Panc1 (cell line): ENCODE measurements around the gene VWA2. TPM values are rescaled to one million over a fixed set of nuclear protein-coding genes. Genes with fewer than 3 reads are reported as not detected.

Experiments
- ATAC-seq: fragments of 200-7000 bp; cut with Tn5 transposase; 2 replicates; pipeline ENCODE4 v1.9.1; 2020; ENCODE audit warnings: mild to moderate bottlenecking, moderate library complexity
- BruUV-seq: library from RNA; stranded (reverse); fragments of 400-500 nt; replicated peaks from 2 replicates; lab custom pipeline; 2021; lab: Mats Ljungman, UMichigan
- CTCF ChIA-PET: fragments of 300-600 bp; sonication (Branson Sonifier 250); formaldehyde crosslinking; loops from one replicate; lab custom pipeline; 2022; ENCODE audit warnings: antibody characterized with exemption; lab: Charles Lee
- POLR2A ChIA-PET: fragments of 300-600 bp; sonication (Branson Sonifier 250); formaldehyde crosslinking; loops from one replicate; lab custom pipeline; 2022; ENCODE audit warnings: antibody characterized with exemption; lab: Charles Lee
- DNase-seq: peaks from one replicate; pipeline ENCODE4 v3.0.0-alpha.2; 2010; ENCODE audit warnings: low read depth, low spot score
- H3K27ac ChIP-seq: 2 replicates; pipeline ENCODE4 v1.5.1; 2011; ENCODE audit warnings: mild to moderate bottlenecking, low read length, inconsistent platforms
- H3K27me3 ChIP-seq: fragments of 200-500 bp; sonication (Bioruptor generic); 2 replicates; pipeline ENCODE4 v1.6.0; 2014; ENCODE audit warnings: low read length, inconsistent platforms; ENCODE audit not compliant: control insufficient read depth, insufficient read depth
- H3K36me3 ChIP-seq: fragments of 200-500 bp; sonication (Bioruptor generic); 2 replicates; pipeline ENCODE4 v1.5.1; 2014; ENCODE audit warnings: inconsistent platforms, mild to moderate bottlenecking, low read length, moderate library complexity; ENCODE audit not compliant: control insufficient read depth, insufficient read depth
- H3K4me1 ChIP-seq: 2 replicates; pipeline ENCODE4 v1.5.1; 2011; ENCODE audit warnings: inconsistent platforms, mild to moderate bottlenecking, low read length, moderate library complexity; ENCODE audit not compliant: control insufficient read depth, insufficient read depth
- H3K4me3 ChIP-seq, 2 experiments: 2 replicates each; pipeline ENCODE4 v1.5.1; 2011 to 2012; ENCODE audit warnings: low read depth in 2 of 2, low read length in 2 of 2, mild to moderate bottlenecking in 2 of 2, inconsistent platforms in 1 of 2, moderate library complexity in 1 of 2
- H3K9me3 ChIP-seq: fragments of 200-500 bp; sonication (Bioruptor generic); 2 replicates; pipeline ENCODE4 v1.5.1; 2014; ENCODE audit warnings: low read depth, mild to moderate bottlenecking, inconsistent platforms, low read length, moderate library complexity; ENCODE audit not compliant: control insufficient read depth, insufficient read depth
- CTCF ChIP-seq: fragments of 450-650 bp; IDR thresholded peaks from 2 replicates; pipeline ENCODE4 v1.5.1; 2017; ENCODE audit warnings: mild to moderate bottlenecking
- POLR2AphosphoS5 ChIP-seq: IDR thresholded peaks from 2 replicates; pipeline ENCODE4 v1.6.1; 2012; ENCODE audit warnings: mild to moderate bottlenecking, low read depth, low read length, moderate library complexity
- REST ChIP-seq, 2 experiments: IDR thresholded peaks; 2 replicates each; pipeline ENCODE4 v1.6.1; 2011 to 2012; ENCODE audit warnings: low read depth in 2 of 2, control low read depth in 1 of 2, low read length in 1 of 2, mild to moderate bottlenecking in 1 of 2, moderate library complexity in 1 of 2; ENCODE audit not compliant: insufficient read depth in 1 of 2
- SIN3A ChIP-seq: IDR thresholded peaks from 2 replicates; pipeline ENCODE4 v1.6.1; 2012; ENCODE audit warnings: low read depth, mild to moderate bottlenecking, low read length, moderate library complexity, borderline replicate concordance; ENCODE audit not compliant: insufficient read depth
- TCF7L2 ChIP-seq: IDR thresholded peaks from 2 replicates; pipeline ENCODE4 v1.6.1; 2011; ENCODE audit warnings: mild to moderate bottlenecking, low read depth, low read length, inconsistent platforms
- in situ Hi-C: cut with HindIII; loops from 2 replicates; pipeline ENCODE4 v1.10.0; 2016; ENCODE audit warnings: low sequenced_read_pairs, low pct_unique_long_range_greater_than_20kb
- intact Hi-C: fragments of 100-400 bp; cut with micrococcal nuclease; formaldehyde crosslinking; loops from one replicate; pipeline ENCODE4 v1.10.0; 2022; ENCODE audit not compliant: unreplicated experiment
- total RNA-seq: library from RNA; stranded (reverse); gene quantifications from one replicate; pipeline ENCODE4 v1.2.1, GENCODE V29; 2021; ENCODE audit not compliant: unreplicated experiment

Gene VWA2
- total RNA-seq, 1 experiment from 2014 or later, result 0.77 TPM

GRCh38 chr10:114232561-114233176 lies 6.4 kb upstream of the VWA2 start:
- CTCF ChIA-PET, result no interaction called here
- no peak for DNase-seq
- POLR2A ChIA-PET, result no interaction called here
- no peak for ATAC-seq
- no peak overlapping the region for H3K4me3 ChIP-seq
- H3K27me3 ChIP-seq, result peaks cover 13% of the 10 kb centered on the region; the same call in 1 of the 2 replicates
- intact Hi-C loops, result no loop called here
- H3K27ac ChIP-seq, result no peak overlapping the region
- no TSS peak for BruUV-seq
- in situ Hi-C loops, result no loop called here
- no peak for TF ChIP-seq REST (IDR thresholded peaks at IDR 0.05; ENCODE audit: insufficient read depth in 1 of 2, low read depth in 2 of 2, low read length in 1 of 2)
- TF ChIP-seq SIN3A, result no peak
- no peak for TF ChIP-seq CTCF
- no peak for TF ChIP-seq POLR2AphosphoS5
- no peak for TF ChIP-seq TCF7L2
- H3K9me3 ChIP-seq, result no peaks in the 10 kb centered on the region
- H3K4me1 ChIP-seq, result no peaks in the 10 kb centered on the region
- H3K36me3 ChIP-seq, result no peaks in the 10 kb centered on the region

DNA sequence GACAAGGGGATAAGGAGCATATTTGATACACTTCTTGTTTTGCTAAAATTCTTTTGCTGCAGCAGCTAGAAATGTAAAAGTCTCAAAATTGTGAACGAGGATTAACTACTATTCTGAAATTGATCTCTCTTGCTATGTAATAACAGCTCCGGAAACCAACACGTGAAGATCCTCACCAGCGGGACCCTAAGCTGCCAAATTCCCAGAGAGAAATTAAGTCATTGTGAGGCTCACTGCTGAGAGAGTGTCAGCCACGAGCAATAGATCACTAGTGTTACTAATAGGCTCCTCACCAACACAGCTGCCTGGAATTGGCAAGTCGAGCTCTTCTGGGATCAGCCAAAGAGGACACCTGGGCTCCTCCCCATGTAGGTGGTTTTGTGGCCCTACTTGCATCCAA lies 5.6 kb upstream of the VWA2 start:
- in situ Hi-C loops (no loop called here), intact Hi-C loops (no loop called here)
- Histone ChIP-seq H3K36me3 (no peaks in the 10 kb centered on the region), H3K27me3 (peaks cover 19% of the 10 kb centered on the region), H3K4me3 (no peak overlapping the region), H3K27ac (no peak overlapping the region), H3K4me1 (no peaks in the 10 kb centered on the region), H3K9me3 (no peaks in the 10 kb centered on the region)
- TF ChIP-seq CTCF (no peak), TCF7L2 (no peak), POLR2AphosphoS5 (no peak), SIN3A (no peak), REST (IDR thresholded peaks at IDR 0.05; ENCODE audit: insufficient read depth in 1 of 2, low read depth in 2 of 2, low read length in 1 of 2) (no peak)
- POLR2A ChIA-PET, result no interaction called here
- BruUV-seq, result no TSS peak
- CTCF ChIA-PET, result no interaction called here
- ATAC-seq (no peak), DNase-seq (no peak)
